A549 treated with AZD9567 at 1 μM for 4 hours (cell line): ENCODE data around the gene OXSR1. TPM values are rescaled to one million over a fixed set of nuclear protein-coding genes. Genes with fewer than 3 reads are reported as not detected.

Source experiments
- total RNA-seq: library from RNA; stranded (reverse); fragments of 200-300 nt; extraction: Qiagen RNA extraction; gene quantifications from 5 replicates; pipeline ENCODE4 v1.2.3, GENCODE V29; 2022; ENCODE audit not compliant: insufficient read depth

The OXSR1 gene
- 28.0 to 43.1 TPM (median 34.8 TPM) in 5 replicates for total RNA-seq

GRCh38 chr3:38164952-38165721, at the start of gene OXSR1:
TSS of gene OXSR1 (plus strand) at chr3:38165537. CDS start at chr3:38165877, 340 bp downstream.

GRCh38 chr3:38136777-38137614, 28.3 kb upstream of the OXSR1 start, which contains the start of gene ACAA1:
TSS of gene ACAA1 (minus strand) at chr3:38137127. CDS start at chr3:38137035, 92 bp downstream.

GRCh38 chr3:38138349-38139190, 26.8 kb upstream of the OXSR1 start, which contains the start of gene MYD88:
TSS of gene MYD88 (plus strand) at chr3:38138661. CDS start at chr3:38138701, 40 bp downstream.

GRCh38 chr3:38265604-38266307, 100.4 kb downstream of the OXSR1 start, which contains the start of gene SLC22A13:
TSS of gene SLC22A13 (plus strand) at chr3:38265812. CDS start at chr3:38265861, 49 bp downstream.

GRCh38 chr3:38281895-38282686, 116.8 kb downstream of the OXSR1 start, which contains the start of gene SLC22A14:
TSS of gene SLC22A14 (plus strand) at chr3:38282294. CDS start at chr3:38306027, 23,733 bp downstream.

Other genes with a start within 250 kb of the OXSR1 start
- 0.08 to 0.17 TPM (median 0.11 TPM) in 4 of 5 replicates, not detected in the other for gene VILL, start 174.8 kb upstream of the OXSR1 start, total RNA-seq
- gene PLCD1, start 135.9 kb upstream of the OXSR1 start, total RNA-seq, result 3.5 to 9.6 TPM (median 3.7 TPM) in 5 replicates
- 0.03 to 0.12 TPM (median 0.08 TPM) in 4 of 5 replicates, not detected in the other for gene DLEC1, start 126.3 kb upstream of the OXSR1 start, total RNA-seq
- 35.8 to 53.9 TPM (median 50.4 TPM) in 5 replicates for gene ACAA1, start 28.4 kb upstream of the OXSR1 start, total RNA-seq
- gene MYD88, start 26.9 kb upstream of the OXSR1 start, total RNA-seq, result 21.5 to 37.7 TPM (median 23.4 TPM) in 5 replicates
- gene SLC22A13, start 100.3 kb downstream of the OXSR1 start, total RNA-seq, result 0.06 to 0.12 TPM (median 0.10 TPM) in 3 of 5 replicates, not detected in the others
- 0.05 to 0.13 TPM (median 0.07 TPM) in 4 of 5 replicates, not detected in the other for gene SLC22A14, start 116.8 kb downstream of the OXSR1 start, total RNA-seq
- gene XYLB, start 181.2 kb downstream of the OXSR1 start, total RNA-seq, result 3.5 to 4.6 TPM (median 4.2 TPM) in 5 replicates